Vagina (tissue), 2 donors: ENCODE data around the gene RPE65. TPM values are rescaled to one million over a fixed set of nuclear protein-coding genes. Genes with fewer than 3 reads are reported as not detected.

Experiments used
- DNase-seq, 2 donors: peaks; one replicate each; pipeline ENCODE4 v3.0.0-alpha.2; 2017; ENCODE audit errors: extremely low spot score in 2 of 2
- H3K27ac ChIP-seq: fragments of 200-600 bp; sonication (generic); one replicate; pipeline ENCODE4 v1.5.1; 2019
- H3K27me3 ChIP-seq: fragments of 200-600 bp; sonication (generic); one replicate; pipeline ENCODE4 v1.5.1; 2019
- H3K36me3 ChIP-seq, 2 donors: fragments of 200-600 bp; sonication (generic); one replicate each; pipeline ENCODE4 v1.5.1; 2017 to 2019
- H3K4me1 ChIP-seq: fragments of 200-600 bp; sonication (generic); one replicate; pipeline ENCODE4 v1.5.1; 2019
- H3K4me3 ChIP-seq, 2 donors: fragments of 200-600 bp; sonication (generic); 1 replicate in 1 of 2; 2 replicates in 1 of 2; pipeline ENCODE4 v1.5.1; 2016 to 2019
- H3K9me3 ChIP-seq: fragments of 200-600 bp; sonication (generic); one replicate; pipeline ENCODE4 v1.5.1; 2019
- POLR2A ChIP-seq, 2 donors: fragments of 450-650 bp; IDR thresholded peaks; one replicate each; pipeline ENCODE4 v1.6.1; 2017; ENCODE audit warnings: antibody characterized with exemption in 2 of 2, mild to moderate bottlenecking in 2 of 2, moderate library complexity in 2 of 2
- POLR2AphosphoS5 ChIP-seq, 2 donors: sonication (generic); formaldehyde crosslinking; IDR thresholded peaks; one replicate each; pipeline ENCODE4 v1.9.0; 2017; ENCODE audit warnings: antibody characterized with exemption in 2 of 2, mild to moderate bottlenecking in 2 of 2, low read depth in 1 of 2; ENCODE audit not compliant: insufficient read depth in 1 of 2
- intact Hi-C: fragments of 100-400 bp; cut with DNase I; formaldehyde crosslinking; loops from one replicate; pipeline ENCODE4 v1.15.1; 2023
- total RNA-seq: library from RNA; depleted of rRNA; stranded (reverse); fragments of >200 nt; gene quantifications from one replicate; pipeline ENCODE4 v1.2.3, GENCODE V29; 2016
- TF ChIP-seq, protein P1 (sequence below), 3 experiments: fragments of 450-650 bp in 2 of 3; fragments of 200-600 bp in 1 of 3; sonication (generic) in 1 of 3; IDR thresholded peaks; one replicate each; pipeline ENCODE4 v1.5.1; 2017 to 2019; ENCODE audit warnings: antibody characterized with exemption in 3 of 3, mild to moderate bottlenecking in 2 of 3, moderate library complexity in 2 of 3

RPE65 gene
- total RNA-seq, 1 donor from 2014 or later: not detected

DNA sequence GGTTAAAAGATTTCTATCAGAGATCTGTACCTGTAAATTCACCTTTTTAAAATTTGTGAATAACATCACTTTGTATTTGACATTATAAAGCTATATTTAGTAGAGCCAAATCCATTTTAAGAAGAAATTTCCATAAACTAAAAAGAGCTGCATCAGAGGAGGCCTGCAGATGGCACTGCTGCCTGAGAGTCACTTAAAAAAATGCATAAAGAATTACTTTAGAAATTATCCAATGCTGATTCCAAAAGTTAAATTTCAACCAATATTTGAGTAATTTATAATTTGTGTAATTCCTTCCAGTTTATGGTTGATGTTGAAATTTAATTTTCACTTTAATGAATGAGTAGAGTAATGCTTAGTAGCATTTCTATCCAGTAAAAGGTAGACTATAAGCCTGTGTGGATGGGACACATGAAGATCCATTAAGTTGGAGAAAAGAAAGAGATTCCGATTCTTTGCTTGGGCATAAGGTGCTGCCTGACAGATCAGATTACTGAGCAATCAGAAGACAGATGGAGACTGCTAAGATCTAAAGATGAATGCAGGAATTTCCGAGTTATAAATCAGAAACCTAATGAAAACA is 20.7 kb upstream of the RPE65 start:
- no peaks in the 10 kb centered on the region for H3K27me3 ChIP-seq
- no peak for DNase-seq
- intact Hi-C loops: no loop called here
- H3K4me1 ChIP-seq: no peaks in the 10 kb centered on the region
- TF ChIP-seq POLR2A (IDR thresholded peaks at IDR 0.05) (no peak), POLR2AphosphoS5 (IDR thresholded peaks at IDR 0.05; ENCODE audit: insufficient read depth in 1 of 2, low read depth in 1 of 2) (no peak)
- TF ChIP-seq, protein P1, sequence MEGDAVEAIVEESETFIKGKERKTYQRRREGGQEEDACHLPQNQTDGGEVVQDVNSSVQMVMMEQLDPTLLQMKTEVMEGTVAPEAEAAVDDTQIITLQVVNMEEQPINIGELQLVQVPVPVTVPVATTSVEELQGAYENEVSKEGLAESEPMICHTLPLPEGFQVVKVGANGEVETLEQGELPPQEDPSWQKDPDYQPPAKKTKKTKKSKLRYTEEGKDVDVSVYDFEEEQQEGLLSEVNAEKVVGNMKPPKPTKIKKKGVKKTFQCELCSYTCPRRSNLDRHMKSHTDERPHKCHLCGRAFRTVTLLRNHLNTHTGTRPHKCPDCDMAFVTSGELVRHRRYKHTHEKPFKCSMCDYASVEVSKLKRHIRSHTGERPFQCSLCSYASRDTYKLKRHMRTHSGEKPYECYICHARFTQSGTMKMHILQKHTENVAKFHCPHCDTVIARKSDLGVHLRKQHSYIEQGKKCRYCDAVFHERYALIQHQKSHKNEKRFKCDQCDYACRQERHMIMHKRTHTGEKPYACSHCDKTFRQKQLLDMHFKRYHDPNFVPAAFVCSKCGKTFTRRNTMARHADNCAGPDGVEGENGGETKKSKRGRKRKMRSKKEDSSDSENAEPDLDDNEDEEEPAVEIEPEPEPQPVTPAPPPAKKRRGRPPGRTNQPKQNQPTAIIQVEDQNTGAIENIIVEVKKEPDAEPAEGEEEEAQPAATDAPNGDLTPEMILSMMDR (IDR thresholded peaks at IDR 0.05): no peak
- H3K4me3 ChIP-seq: no peak overlapping the region
- no peaks in the 10 kb centered on the region for H3K36me3 ChIP-seq
- no peak overlapping the region for H3K27ac ChIP-seq
- H3K9me3 ChIP-seq: no peaks in the 10 kb centered on the region

GRCh38 chr1:68464891-68465290 is 15.1 kb upstream of the RPE65 start:
- H3K27me3 ChIP-seq: no peaks in the 10 kb centered on the region
- H3K36me3 ChIP-seq: no peaks in the 10 kb centered on the region
- H3K9me3 ChIP-seq: no peaks in the 10 kb centered on the region
- no peak overlapping the region for H3K4me3 ChIP-seq
- intact Hi-C loops: no loop called here
- no peaks in the 10 kb centered on the region for H3K4me1 ChIP-seq
- no peak for DNase-seq
- no peak for TF ChIP-seq POLR2AphosphoS5 (IDR thresholded peaks at IDR 0.05; ENCODE audit: insufficient read depth in 1 of 2, low read depth in 1 of 2)
- TF ChIP-seq, protein P1 (IDR thresholded peaks at IDR 0.05): no peak
- TF ChIP-seq POLR2A (IDR thresholded peaks at IDR 0.05): no peak
- H3K27ac ChIP-seq: no peak overlapping the region

DNA sequence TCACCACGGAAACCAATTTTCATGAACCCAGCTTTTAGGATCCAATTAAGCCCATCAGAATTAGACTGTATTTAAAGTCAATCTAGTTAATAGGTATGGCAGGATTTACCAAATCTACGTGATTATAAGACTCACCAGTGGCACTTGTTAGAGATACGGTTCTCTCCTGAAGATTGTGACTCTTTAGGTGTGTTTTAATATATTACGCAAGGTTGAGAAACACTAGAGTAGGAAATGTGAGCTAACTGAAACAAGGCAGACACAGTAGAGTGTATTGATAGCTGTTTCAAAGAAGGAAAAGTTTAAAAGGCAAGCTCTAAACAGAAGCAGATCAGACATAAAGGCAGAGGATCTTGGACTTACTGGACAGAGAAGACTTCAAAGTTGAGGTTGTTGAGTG is 11.2 kb upstream of the RPE65 start:
- TF ChIP-seq, protein P1 (IDR thresholded peaks at IDR 0.05): no peak
- TF ChIP-seq POLR2AphosphoS5 (IDR thresholded peaks at IDR 0.05; ENCODE audit: insufficient read depth in 1 of 2, low read depth in 1 of 2) (no peak), POLR2A (IDR thresholded peaks at IDR 0.05) (no peak)
- Histone ChIP-seq H3K4me3 (no peak overlapping the region), H3K27ac (no peak overlapping the region), H3K4me1 (no peaks in the 10 kb centered on the region), H3K9me3 (no peaks in the 10 kb centered on the region), H3K27me3 (no peaks in the 10 kb centered on the region), H3K36me3 (no peaks in the 10 kb centered on the region)
- intact Hi-C loops: no loop called here
- DNase-seq: no peak

DNA sequence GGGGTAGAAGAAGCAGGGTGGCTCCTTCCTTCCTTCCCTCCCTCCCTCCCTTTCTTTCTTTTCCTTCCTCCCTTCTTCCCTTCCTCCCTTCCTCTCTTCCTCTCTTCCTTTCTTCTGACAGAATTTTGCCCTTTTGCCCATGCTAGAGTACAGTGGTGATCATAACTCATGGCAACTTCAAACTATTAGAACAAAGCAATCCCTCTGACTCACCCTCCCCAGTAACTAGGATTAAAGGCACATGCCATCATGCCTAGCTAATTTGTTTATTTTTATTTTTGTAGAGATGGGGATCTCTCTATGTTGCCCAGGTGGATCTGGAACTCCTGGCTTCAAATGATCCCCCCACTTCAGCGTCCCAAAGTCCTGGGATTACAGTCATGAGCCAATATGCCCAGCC is 10.0 kb upstream of the RPE65 start:
- H3K27ac ChIP-seq: no peak overlapping the region
- H3K4me1 ChIP-seq: no peaks in the 10 kb centered on the region
- no peaks in the 10 kb centered on the region for H3K9me3 ChIP-seq
- DNase-seq: no peak
- TF ChIP-seq POLR2AphosphoS5 (IDR thresholded peaks at IDR 0.05; ENCODE audit: insufficient read depth in 1 of 2, low read depth in 1 of 2): no peak
- no peak for TF ChIP-seq POLR2A (IDR thresholded peaks at IDR 0.05)
- TF ChIP-seq, protein P1 (IDR thresholded peaks at IDR 0.05): no peak
- no peak overlapping the region for H3K4me3 ChIP-seq
- no peaks in the 10 kb centered on the region for H3K27me3 ChIP-seq
- intact Hi-C loops: no loop called here
- H3K36me3 ChIP-seq: no peaks in the 10 kb centered on the region

DNA sequence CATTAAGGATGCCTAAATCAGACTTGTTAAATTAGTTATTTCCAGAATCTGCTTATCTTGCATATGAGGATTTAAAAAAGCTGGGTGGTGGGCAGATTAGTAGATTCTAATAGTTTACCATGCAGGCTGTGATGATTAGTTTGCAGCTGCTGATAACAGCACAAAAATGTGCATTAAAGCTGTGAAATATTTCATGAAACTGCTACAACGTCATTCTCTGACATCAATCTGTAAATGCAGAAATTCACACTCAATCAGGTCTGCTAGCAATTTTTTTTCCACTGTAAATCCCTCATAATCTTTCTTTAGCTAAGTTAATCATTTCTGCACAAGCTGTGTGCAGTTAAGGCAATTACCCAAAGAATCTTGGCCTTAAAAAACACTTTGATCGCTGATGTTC is 9.3 kb upstream of the RPE65 start:
- H3K4me3 ChIP-seq: no peak overlapping the region
- H3K36me3 ChIP-seq: no peaks in the 10 kb centered on the region
- no peaks in the 10 kb centered on the region for H3K9me3 ChIP-seq
- no peak overlapping the region for H3K27ac ChIP-seq
- no peaks in the 10 kb centered on the region for H3K4me1 ChIP-seq
- no peaks in the 10 kb centered on the region for H3K27me3 ChIP-seq
- TF ChIP-seq, protein P1 (IDR thresholded peaks at IDR 0.05): no peak
- intact Hi-C loops: no loop called here
- DNase-seq: no peak
